Prostate gland (tissue), 2 donors: ENCODE measurements around the gene KCNQ5.

Experiments used
- CTCF ChIP-seq, 4 experiments: fragments of 200-600 bp in 2 of 4; fragments of 450-650 bp in 2 of 4; sonication (generic) in 2 of 4; IDR thresholded peaks; 1 replicate in 3 of 4; 2 replicates in 1 of 4; pipeline ENCODE4 v1.5.1; 2016 to 2019; ENCODE audit warnings: antibody characterized with exemption in 4 of 4, mild to moderate bottlenecking in 2 of 4, moderate library complexity in 2 of 4
- POLR2A ChIP-seq: fragments of 450-650 bp; IDR thresholded peaks from one replicate; pipeline ENCODE4 v1.6.1; 2016; ENCODE audit warnings: antibody characterized with exemption, mild to moderate bottlenecking
- POLR2AphosphoS5 ChIP-seq: sonication (generic); formaldehyde crosslinking; IDR thresholded peaks from one replicate; pipeline ENCODE4 v1.6.1; 2017; ENCODE audit warnings: antibody characterized with exemption

GRCh38 chr6:72849346-72849745, 227.5 kb downstream of the KCNQ5 start:
- TF ChIP-seq POLR2A (no peak), CTCF (IDR thresholded peaks at IDR 0.05) (no peak), POLR2AphosphoS5 (no peak)
